Measurements from ENCODE around the gene ALAS1. TPM values are rescaled to one million over a fixed set of nuclear protein-coding genes. Genes with fewer than 3 reads are reported as not detected.

Gene ALAS1
- total RNA-seq, 1 experiment from 2014 or later, result 89.4 TPM

- ChIA-PET CTCF (interaction anchor here (1.4 kb wide), 1 partner anchor 30 kb away, joined by 3 read pairs; no protein-coding TSS in a partner anchor), POLR2A (no interaction called here)
- in situ Hi-C loops (cut with HindIII; ENCODE audit: low pct_unique_long_range_greater_than_20kb, low sequenced_read_pairs), result no loop called here
- Histone ChIP-seq H3K27me3 (ENCODE audit: control insufficient read depth, insufficient read depth, low read length) (no peaks in the 10 kb centered on the region), H3K27ac (ENCODE audit: low read length) (no peak overlapping the region), H3K36me3 (ENCODE audit: control insufficient read depth, insufficient read depth, low read length) (peaks cover 4% of the 10 kb centered on the region), H3K9me3 (ENCODE audit: control insufficient read depth, insufficient read depth, low read depth, low read length) (no peaks in the 10 kb centered on the region), H3K4me3 (ENCODE audit: low read depth in 2 of 2, low read length in 2 of 2) (no peak overlapping the region), H3K4me1 (ENCODE audit: control insufficient read depth, insufficient read depth, low read length) (no peaks in the 10 kb centered on the region; the same call in 1 of the 2 replicates)
- DNase-seq (ENCODE audit: low read depth, low spot score) (no peak), ATAC-seq (no peak)
- BruUV-seq (replicated peaks), result no TSS peak
- intact Hi-C loops (cut with micrococcal nuclease; ENCODE audit: unreplicated experiment), result no loop called here
- TF ChIP-seq SIN3A (IDR thresholded peaks at IDR 0.05; ENCODE audit: borderline replicate concordance, insufficient read depth, low read depth, low read length), result no peak
- TF ChIP-seq, protein P1, sequence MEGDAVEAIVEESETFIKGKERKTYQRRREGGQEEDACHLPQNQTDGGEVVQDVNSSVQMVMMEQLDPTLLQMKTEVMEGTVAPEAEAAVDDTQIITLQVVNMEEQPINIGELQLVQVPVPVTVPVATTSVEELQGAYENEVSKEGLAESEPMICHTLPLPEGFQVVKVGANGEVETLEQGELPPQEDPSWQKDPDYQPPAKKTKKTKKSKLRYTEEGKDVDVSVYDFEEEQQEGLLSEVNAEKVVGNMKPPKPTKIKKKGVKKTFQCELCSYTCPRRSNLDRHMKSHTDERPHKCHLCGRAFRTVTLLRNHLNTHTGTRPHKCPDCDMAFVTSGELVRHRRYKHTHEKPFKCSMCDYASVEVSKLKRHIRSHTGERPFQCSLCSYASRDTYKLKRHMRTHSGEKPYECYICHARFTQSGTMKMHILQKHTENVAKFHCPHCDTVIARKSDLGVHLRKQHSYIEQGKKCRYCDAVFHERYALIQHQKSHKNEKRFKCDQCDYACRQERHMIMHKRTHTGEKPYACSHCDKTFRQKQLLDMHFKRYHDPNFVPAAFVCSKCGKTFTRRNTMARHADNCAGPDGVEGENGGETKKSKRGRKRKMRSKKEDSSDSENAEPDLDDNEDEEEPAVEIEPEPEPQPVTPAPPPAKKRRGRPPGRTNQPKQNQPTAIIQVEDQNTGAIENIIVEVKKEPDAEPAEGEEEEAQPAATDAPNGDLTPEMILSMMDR (IDR thresholded peaks at IDR 0.05), result no peak
- no peak for TF ChIP-seq REST (IDR thresholded peaks at IDR 0.05; ENCODE audit: insufficient read depth in 1 of 2, low read depth in 2 of 2, low read length in 1 of 2)
- no peak; the same call in 1 of the 2 replicates for TF ChIP-seq POLR2AphosphoS5 (IDR thresholded peaks at IDR 0.05; ENCODE audit: low read depth, low read length)
- no peak for TF ChIP-seq TCF7L2 (IDR thresholded peaks at IDR 0.05; ENCODE audit: low read depth, low read length)
Observed at GRCh38 chr3:52249683-52250082, 51.7 kb downstream of the ALAS1 start.

GRCh38 chr3:52250122-52250521, 52.2 kb downstream of the ALAS1 start:
- intact Hi-C loops (cut with micrococcal nuclease; ENCODE audit: unreplicated experiment), result no loop called here
- POLR2A ChIA-PET, result no interaction called here
- Histone ChIP-seq H3K4me1 (ENCODE audit: control insufficient read depth, insufficient read depth, low read length) (no peaks in the 10 kb centered on the region; the same call in 1 of the 2 replicates), H3K9me3 (ENCODE audit: control insufficient read depth, insufficient read depth, low read depth, low read length) (no peaks in the 10 kb centered on the region), H3K27me3 (ENCODE audit: control insufficient read depth, insufficient read depth, low read length) (no peaks in the 10 kb centered on the region), H3K36me3 (ENCODE audit: control insufficient read depth, insufficient read depth, low read length) (peaks cover 4% of the 10 kb centered on the region), H3K4me3 (ENCODE audit: low read depth in 2 of 2, low read length in 2 of 2) (no peak overlapping the region), H3K27ac (ENCODE audit: low read length) (no peak overlapping the region)
- TF ChIP-seq POLR2AphosphoS5 (IDR thresholded peaks at IDR 0.05; ENCODE audit: low read depth, low read length) (0 out of 2 replicates have a peak, but pooled peaks have one; percentile 13), SIN3A (IDR thresholded peaks at IDR 0.05; ENCODE audit: borderline replicate concordance, insufficient read depth, low read depth, low read length) (no peak)
- in situ Hi-C loops (cut with HindIII; ENCODE audit: low pct_unique_long_range_greater_than_20kb, low sequenced_read_pairs), result no loop called here
- no TSS peak for BruUV-seq (replicated peaks)
- CTCF ChIA-PET, result no interaction called here
- ATAC-seq (no peak), DNase-seq (ENCODE audit: low read depth, low spot score) (no peak)
